Loucy (cell line): ENCODE results near the gene ATP1A4.
"Not testable (repeated sequence)": the region's sequence is repeated elsewhere in the genome, so short reads cannot be mapped to it uniquely, and the experiment has no call there.

Experiments used
- H2AFZ ChIP-seq: fragments of 200-600 bp; sonication (generic); 2 replicates; pipeline ENCODE4 v1.6.0; 2016; ENCODE audit warnings: antibody characterized with exemption, mild to moderate bottlenecking, low read length, moderate library complexity
- H3F3A ChIP-seq: fragments of 200-600 bp; 2 replicates; pipeline ENCODE4 v1.6.0; 2016; ENCODE audit warnings: antibody characterized with exemption, low read depth, mild to moderate bottlenecking
- H3K27me3 ChIP-seq: fragments of 200-600 bp; sonication (generic); 2 replicates; pipeline ENCODE4 v1.6.1; 2014; ENCODE audit warnings: low read length, mild to moderate bottlenecking; ENCODE audit not compliant: insufficient read depth, poor library complexity, severe bottlenecking
- H3K36me3 ChIP-seq: fragments of 200-600 bp; sonication (generic); 2 replicates; pipeline ENCODE4 v1.6.1; 2016; ENCODE audit warnings: low read length; ENCODE audit not compliant: insufficient read depth
- H3K4me1 ChIP-seq: fragments of 200-600 bp; sonication (generic); 2 replicates; pipeline ENCODE4 v1.5.1; 2014; ENCODE audit warnings: low read length, mild to moderate bottlenecking; ENCODE audit not compliant: insufficient read depth, poor library complexity, severe bottlenecking
- H3K4me2 ChIP-seq: fragments of 200-600 bp; sonication (generic); 2 replicates; pipeline ENCODE4 v1.6.0; 2014; ENCODE audit warnings: antibody characterized with exemption, low read length, low read depth, mild to moderate bottlenecking; ENCODE audit not compliant: poor library complexity, severe bottlenecking
- H3K4me3 ChIP-seq: fragments of 200-600 bp; sonication (generic); 2 replicates; pipeline ENCODE4 v1.5.1; 2014; ENCODE audit warnings: low read length, mild to moderate bottlenecking, mixed read lengths; ENCODE audit not compliant: poor library complexity, severe bottlenecking
- H3K79me2 ChIP-seq: fragments of 200-600 bp; sonication (generic); 2 replicates; pipeline ENCODE4 v1.6.1; 2014; ENCODE audit warnings: low read length; ENCODE audit not compliant: insufficient read depth
- H3K9ac ChIP-seq: fragments of 200-600 bp; sonication (generic); 2 replicates; pipeline ENCODE4 v1.6.0; 2014; ENCODE audit warnings: mild to moderate bottlenecking, low read depth, low read length, moderate library complexity; ENCODE audit not compliant: poor library complexity, severe bottlenecking
- H3K9me2 ChIP-seq: fragments of 200-600 bp; sonication (generic); replicated peaks from 2 replicates; pipeline ENCODE4 v1.6.1; 2016; ENCODE audit warnings: low read depth, low read length, mixed read lengths
- H3K9me3 ChIP-seq: fragments of 200-600 bp; sonication (generic); 2 replicates; pipeline ENCODE4 v1.6.1; 2014; ENCODE audit warnings: mild to moderate bottlenecking, antibody characterized with exemption, low read length, low read depth; ENCODE audit not compliant: insufficient read depth
- H4K20me1 ChIP-seq: fragments of 200-600 bp; sonication (generic); 2 replicates; pipeline ENCODE4 v1.6.0; 2014; ENCODE audit warnings: antibody characterized with exemption, low read length, mild to moderate bottlenecking; ENCODE audit not compliant: insufficient read depth, poor library complexity, severe bottlenecking
- EZH2phosphoT487 ChIP-seq: fragments of 200-600 bp; IDR thresholded peaks from 2 replicates; pipeline ENCODE4 v1.6.1; 2018; ENCODE audit warnings: antibody characterized with exemption, mild to moderate bottlenecking, moderate library complexity, borderline replicate concordance
- TF ChIP-seq, protein P1 (sequence below): fragments of 200-600 bp; sonication (generic); conservative IDR thresholded peaks from 2 replicates; pipeline ENCODE4 v1.5.1; 2014; ENCODE audit warnings: mild to moderate bottlenecking, antibody characterized with exemption, low read length

The ATP1A4 gene

DNA sequence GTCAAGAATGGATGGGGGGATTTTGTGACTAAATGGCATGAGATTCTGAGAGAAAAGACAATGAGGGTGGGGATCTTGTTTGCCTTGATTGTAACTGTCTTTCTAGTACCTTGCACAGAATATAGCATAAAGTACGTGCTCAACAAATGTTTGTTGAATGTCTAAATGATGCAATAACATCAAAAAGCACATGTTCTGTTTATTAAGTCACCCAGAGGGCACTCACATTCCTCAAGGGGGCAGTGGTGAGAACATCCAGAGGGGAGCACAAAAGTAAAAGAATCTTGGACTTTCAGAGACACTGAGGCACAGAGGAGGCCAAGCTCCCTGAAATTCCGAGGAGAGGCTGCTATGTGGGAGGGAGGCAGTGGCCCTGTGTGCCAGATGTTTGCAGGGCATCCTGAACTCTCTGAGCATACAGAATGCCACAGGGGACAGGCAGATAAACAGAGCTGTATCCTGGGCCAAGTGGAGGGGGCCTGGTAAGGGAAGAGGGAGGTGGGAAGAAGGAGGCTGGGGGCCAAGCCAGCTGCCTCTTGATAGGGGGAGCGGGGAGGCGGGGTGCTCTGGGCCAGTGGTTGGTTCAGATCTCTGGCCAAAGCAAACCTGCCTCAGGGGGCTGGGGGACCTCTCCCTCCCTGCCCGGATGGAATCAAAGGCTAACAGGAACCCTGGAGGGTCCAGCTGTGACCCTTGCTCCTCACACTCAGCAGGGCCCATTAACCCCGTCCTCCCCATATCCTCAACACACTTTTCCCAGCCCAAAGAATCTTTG lies 42.3 kb upstream of the ATP1A4 start:
- H3K36me3 ChIP-seq, result no peaks in the 10 kb centered on the region
- H3K9ac ChIP-seq, result no peak overlapping the region
- H4K20me1 ChIP-seq, result no peaks in the 10 kb centered on the region
- H3K9me3 ChIP-seq, result no peaks in the 10 kb centered on the region
- no peak overlapping the region for H3K4me2 ChIP-seq
- H3K27me3 ChIP-seq, result no peaks in the 10 kb centered on the region
- H3K9me2 ChIP-seq, result no peaks in the 10 kb centered on the region
- no peak overlapping the region for H3K4me3 ChIP-seq
- no peaks in the 10 kb centered on the region for H3K79me2 ChIP-seq
- H2AFZ ChIP-seq, result peak overlapping the region; percentile 21
- TF ChIP-seq, protein P1, sequence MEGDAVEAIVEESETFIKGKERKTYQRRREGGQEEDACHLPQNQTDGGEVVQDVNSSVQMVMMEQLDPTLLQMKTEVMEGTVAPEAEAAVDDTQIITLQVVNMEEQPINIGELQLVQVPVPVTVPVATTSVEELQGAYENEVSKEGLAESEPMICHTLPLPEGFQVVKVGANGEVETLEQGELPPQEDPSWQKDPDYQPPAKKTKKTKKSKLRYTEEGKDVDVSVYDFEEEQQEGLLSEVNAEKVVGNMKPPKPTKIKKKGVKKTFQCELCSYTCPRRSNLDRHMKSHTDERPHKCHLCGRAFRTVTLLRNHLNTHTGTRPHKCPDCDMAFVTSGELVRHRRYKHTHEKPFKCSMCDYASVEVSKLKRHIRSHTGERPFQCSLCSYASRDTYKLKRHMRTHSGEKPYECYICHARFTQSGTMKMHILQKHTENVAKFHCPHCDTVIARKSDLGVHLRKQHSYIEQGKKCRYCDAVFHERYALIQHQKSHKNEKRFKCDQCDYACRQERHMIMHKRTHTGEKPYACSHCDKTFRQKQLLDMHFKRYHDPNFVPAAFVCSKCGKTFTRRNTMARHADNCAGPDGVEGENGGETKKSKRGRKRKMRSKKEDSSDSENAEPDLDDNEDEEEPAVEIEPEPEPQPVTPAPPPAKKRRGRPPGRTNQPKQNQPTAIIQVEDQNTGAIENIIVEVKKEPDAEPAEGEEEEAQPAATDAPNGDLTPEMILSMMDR, result peak; percentile 77
- TF ChIP-seq EZH2phosphoT487, result no peak
- no peaks in the 10 kb centered on the region for H3K4me1 ChIP-seq
- H3F3A ChIP-seq, result no peaks in the 10 kb centered on the region

DNA sequence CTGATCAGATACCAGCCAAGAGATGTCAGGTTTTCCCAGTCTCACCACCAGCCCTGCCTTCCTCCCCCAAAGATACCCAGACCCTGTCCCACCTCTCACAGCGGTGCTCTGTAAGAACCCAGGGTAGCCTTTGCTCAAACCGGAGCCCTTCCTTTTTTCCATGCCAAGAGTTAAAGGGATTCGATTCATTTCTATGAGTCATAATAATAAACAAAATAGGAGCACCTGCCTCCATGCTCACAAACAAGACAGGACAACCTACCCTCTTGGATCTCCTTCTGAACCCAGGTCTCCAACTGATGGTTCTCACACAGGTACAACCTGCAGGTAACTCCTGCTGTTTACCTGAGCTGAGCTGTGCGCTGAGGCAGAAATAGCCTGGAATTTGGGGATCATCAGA lies 41.7 kb upstream of the ATP1A4 start:
- TF ChIP-seq EZH2phosphoT487, result no peak
- TF ChIP-seq, protein P1, result no peak
- Histone ChIP-seq H2AFZ (no peak overlapping the region), H3K9me3 (no peaks in the 10 kb centered on the region), H3K4me2 (no peak overlapping the region), H3F3A (no peaks in the 10 kb centered on the region), H4K20me1 (no peaks in the 10 kb centered on the region), H3K27me3 (no peaks in the 10 kb centered on the region), H3K9ac (no peak overlapping the region), H3K79me2 (no peaks in the 10 kb centered on the region), H3K9me2 (no peaks in the 10 kb centered on the region), H3K4me1 (no peaks in the 10 kb centered on the region), H3K4me3 (no peak overlapping the region), H3K36me3 (no peaks in the 10 kb centered on the region)

DNA sequence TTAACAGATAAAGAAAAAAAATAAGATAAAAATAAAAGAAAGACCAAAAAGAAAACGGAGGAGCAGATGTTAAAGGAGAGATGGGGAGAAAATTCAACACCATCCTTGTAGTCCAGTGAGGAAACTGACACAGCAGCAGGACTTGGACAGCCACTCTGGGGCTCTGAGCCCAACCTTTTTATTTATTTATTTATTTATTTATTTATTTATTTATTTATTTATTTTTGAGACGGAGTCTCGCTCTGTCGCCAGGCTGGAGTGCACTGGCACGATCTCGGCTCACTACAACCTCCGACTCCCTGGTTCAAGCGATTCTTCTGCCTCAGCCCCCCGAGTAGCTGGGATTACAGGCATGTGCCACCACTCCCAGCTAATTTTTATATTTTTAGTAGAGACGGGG lies 39.9 kb upstream of the ATP1A4 start:
- not testable (repeated sequence) for H3K36me3 ChIP-seq, H3K27me3 ChIP-seq, H3K4me3 ChIP-seq, H3K79me2 ChIP-seq, H3K9me3 ChIP-seq, H2AFZ ChIP-seq, H3K9ac ChIP-seq, H4K20me1 ChIP-seq, H3K4me2 ChIP-seq, H3K9me2 ChIP-seq, H3K4me1 ChIP-seq, H3F3A ChIP-seq

DNA sequence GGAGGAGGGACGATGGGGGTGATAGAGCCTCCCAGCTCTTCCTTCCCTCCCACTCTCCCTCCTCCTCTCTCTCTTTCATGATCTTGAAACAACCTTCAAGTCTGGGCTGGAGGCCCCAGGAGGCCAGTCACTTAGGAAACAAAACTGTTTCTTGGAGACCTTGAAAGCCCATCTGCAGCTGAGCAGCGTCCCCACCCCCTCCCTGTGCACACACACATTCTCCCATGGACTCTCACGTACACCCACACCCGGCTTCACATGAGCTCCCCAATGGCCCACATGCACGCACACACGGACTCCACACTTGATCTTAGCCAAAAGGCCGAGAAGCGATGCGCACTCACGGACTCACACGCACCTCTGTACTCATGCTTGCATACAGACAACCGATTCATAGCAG lies 39.0 kb upstream of the ATP1A4 start:
- Histone ChIP-seq H3K36me3 (no peaks in the 10 kb centered on the region), H3K4me3 (no peak overlapping the region), H3K4me2 (no peak overlapping the region), H4K20me1 (no peaks in the 10 kb centered on the region), H3K9ac (no peak overlapping the region), H3F3A (no peaks in the 10 kb centered on the region), H3K9me3 (no peaks in the 10 kb centered on the region), H2AFZ (no peak overlapping the region), H3K27me3 (no peaks in the 10 kb centered on the region), H3K4me1 (no peaks in the 10 kb centered on the region), H3K9me2 (no peaks in the 10 kb centered on the region), H3K79me2 (no peaks in the 10 kb centered on the region)
- TF ChIP-seq EZH2phosphoT487, result no peak
- TF ChIP-seq, protein P1, result no peak
